HL-60 (cell line): ENCODE results near the gene EP400.

Experiments used
- DNase-seq, 2 experiments: peaks; one replicate each; pipeline ENCODE4 v3.0.0-alpha.2; 2010 to 2020; ENCODE audit warnings: low read depth in 1 of 2, low spot score in 1 of 2
- H3K27ac ChIP-seq: fragments of 250-450 bp; sonication (Bioruptor Pico); replicated peaks from 2 replicates; pipeline ENCODE4 v1.5.1; 2020; ENCODE audit warnings: mild to moderate bottlenecking, moderate library complexity
- H3K27me3 ChIP-seq: fragments of 250-450 bp; sonication (Bioruptor Pico); 2 replicates; pipeline ENCODE4 v1.5.1; 2021; ENCODE audit warnings: mild to moderate bottlenecking, moderate library complexity; ENCODE audit not compliant: insufficient read depth, poor library complexity, severe bottlenecking
- H3K4me3 ChIP-seq: replicated peaks from 2 replicates; pipeline ENCODE4 v1.5.1; 2011; ENCODE audit warnings: mild to moderate bottlenecking, control low read depth, low read length; ENCODE audit not compliant: insufficient read depth
- GABPA ChIP-seq: IDR thresholded peaks from 2 replicates; pipeline ENCODE4 v1.6.1; 2012; ENCODE audit warnings: low read depth
- POLR2AphosphoS5 ChIP-seq: IDR thresholded peaks from 2 replicates; pipeline ENCODE4 v1.6.1; 2012; ENCODE audit warnings: low read depth
- SPI1 ChIP-seq: IDR thresholded peaks from 2 replicates; pipeline ENCODE4 v1.6.1; 2012; ENCODE audit warnings: low read depth, mild to moderate bottlenecking, borderline replicate concordance
- TF ChIP-seq, protein P1 (sequence below): IDR thresholded peaks from 2 replicates; pipeline ENCODE4 v1.6.1; 2012; ENCODE audit warnings: low read depth; ENCODE audit not compliant: insufficient replicate concordance
- TF ChIP-seq, protein P2 (sequence below): IDR thresholded peaks from one replicate; pipeline ENCODE4 v1.5.1; 2011; ENCODE audit warnings: low read length, control low read depth, inconsistent platforms; ENCODE audit not compliant: insufficient read depth

Gene EP400

DNA sequence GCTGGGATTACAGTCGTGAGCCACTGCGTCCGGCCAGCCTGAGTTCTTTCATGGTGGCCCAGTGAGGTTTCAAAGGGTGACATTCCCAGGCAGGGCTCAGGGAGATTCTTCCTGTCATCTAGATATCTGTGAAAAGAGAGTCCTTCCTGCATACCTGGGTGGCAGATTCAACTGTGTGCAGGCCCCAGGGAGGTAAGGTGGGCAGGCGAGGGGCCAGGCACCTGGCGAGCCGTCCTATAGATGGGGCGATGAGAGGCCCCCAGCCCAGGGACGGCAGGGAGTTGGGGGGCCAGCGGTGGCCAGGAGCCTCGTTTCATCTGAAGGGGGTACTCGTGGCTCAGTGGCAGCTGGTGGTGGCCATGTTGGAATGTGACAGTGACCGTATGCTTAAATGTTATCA lies 7.1 kb upstream of the EP400 start:
- DNase-seq = no peak
- no peak for TF ChIP-seq POLR2AphosphoS5
- TF ChIP-seq, protein P1, sequence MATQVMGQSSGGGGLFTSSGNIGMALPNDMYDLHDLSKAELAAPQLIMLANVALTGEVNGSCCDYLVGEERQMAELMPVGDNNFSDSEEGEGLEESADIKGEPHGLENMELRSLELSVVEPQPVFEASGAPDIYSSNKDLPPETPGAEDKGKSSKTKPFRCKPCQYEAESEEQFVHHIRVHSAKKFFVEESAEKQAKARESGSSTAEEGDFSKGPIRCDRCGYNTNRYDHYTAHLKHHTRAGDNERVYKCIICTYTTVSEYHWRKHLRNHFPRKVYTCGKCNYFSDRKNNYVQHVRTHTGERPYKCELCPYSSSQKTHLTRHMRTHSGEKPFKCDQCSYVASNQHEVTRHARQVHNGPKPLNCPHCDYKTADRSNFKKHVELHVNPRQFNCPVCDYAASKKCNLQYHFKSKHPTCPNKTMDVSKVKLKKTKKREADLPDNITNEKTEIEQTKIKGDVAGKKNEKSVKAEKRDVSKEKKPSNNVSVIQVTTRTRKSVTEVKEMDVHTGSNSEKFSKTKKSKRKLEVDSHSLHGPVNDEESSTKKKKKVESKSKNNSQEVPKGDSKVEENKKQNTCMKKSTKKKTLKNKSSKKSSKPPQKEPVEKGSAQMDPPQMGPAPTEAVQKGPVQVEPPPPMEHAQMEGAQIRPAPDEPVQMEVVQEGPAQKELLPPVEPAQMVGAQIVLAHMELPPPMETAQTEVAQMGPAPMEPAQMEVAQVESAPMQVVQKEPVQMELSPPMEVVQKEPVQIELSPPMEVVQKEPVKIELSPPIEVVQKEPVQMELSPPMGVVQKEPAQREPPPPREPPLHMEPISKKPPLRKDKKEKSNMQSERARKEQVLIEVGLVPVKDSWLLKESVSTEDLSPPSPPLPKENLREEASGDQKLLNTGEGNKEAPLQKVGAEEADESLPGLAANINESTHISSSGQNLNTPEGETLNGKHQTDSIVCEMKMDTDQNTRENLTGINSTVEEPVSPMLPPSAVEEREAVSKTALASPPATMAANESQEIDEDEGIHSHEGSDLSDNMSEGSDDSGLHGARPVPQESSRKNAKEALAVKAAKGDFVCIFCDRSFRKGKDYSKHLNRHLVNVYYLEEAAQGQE = no peak
- no peak for TF ChIP-seq SPI1
- TF ChIP-seq, protein P2, sequence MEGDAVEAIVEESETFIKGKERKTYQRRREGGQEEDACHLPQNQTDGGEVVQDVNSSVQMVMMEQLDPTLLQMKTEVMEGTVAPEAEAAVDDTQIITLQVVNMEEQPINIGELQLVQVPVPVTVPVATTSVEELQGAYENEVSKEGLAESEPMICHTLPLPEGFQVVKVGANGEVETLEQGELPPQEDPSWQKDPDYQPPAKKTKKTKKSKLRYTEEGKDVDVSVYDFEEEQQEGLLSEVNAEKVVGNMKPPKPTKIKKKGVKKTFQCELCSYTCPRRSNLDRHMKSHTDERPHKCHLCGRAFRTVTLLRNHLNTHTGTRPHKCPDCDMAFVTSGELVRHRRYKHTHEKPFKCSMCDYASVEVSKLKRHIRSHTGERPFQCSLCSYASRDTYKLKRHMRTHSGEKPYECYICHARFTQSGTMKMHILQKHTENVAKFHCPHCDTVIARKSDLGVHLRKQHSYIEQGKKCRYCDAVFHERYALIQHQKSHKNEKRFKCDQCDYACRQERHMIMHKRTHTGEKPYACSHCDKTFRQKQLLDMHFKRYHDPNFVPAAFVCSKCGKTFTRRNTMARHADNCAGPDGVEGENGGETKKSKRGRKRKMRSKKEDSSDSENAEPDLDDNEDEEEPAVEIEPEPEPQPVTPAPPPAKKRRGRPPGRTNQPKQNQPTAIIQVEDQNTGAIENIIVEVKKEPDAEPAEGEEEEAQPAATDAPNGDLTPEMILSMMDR = no peak
- no peaks in the 10 kb centered on the region for H3K27me3 ChIP-seq
- H3K4me3 ChIP-seq = no peak overlapping the region
- no peak overlapping the region for H3K27ac ChIP-seq

DNA sequence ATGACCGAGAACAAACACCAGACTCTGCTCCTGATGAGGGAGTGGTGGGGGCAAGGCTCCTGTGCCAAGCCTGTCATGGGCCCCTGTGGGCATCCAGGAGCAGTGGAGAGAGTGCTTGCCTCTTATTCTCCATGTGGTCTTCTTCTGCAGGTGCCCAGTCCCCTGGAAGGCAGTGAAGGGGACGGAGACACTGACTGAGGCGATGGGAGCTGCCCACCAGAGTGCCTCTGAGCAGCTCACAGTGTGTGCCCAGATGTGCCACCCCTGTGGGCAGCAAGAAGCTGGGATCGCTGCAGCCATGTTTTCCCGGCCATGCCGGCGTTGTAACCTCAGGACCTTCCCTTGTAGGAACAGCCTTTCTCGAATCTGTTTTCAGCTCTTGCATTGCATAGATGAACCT lies 6.4 kb upstream of the EP400 start:
- no peak for TF ChIP-seq SPI1
- TF ChIP-seq POLR2AphosphoS5 = no peak
- TF ChIP-seq, protein P1 = no peak
- TF ChIP-seq GABPA = no peak
- TF ChIP-seq, protein P2 = no peak
- Histone ChIP-seq H3K4me3 (no peak overlapping the region), H3K27me3 (no peaks in the 10 kb centered on the region), H3K27ac (no peak overlapping the region)
- no peak for DNase-seq

DNA sequence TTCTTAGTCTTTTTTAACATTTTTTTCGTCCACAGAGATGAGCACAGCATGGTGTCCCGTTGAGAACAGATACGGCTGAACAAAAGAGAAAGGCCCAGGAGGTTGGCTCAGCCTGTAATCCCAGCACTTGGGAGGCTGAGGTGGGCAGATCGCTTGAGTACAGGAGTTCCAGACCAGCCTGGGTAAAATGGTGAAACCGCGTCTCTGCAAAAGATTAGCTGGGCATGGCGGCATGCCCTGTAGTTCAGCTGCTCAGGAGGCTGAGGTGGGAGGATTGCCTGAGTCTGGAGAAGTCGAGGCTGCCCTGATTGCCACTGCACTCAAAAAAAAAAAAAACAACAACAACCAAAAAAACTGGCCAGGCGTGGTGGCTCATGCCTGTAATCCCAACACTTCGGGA lies 5.9 kb upstream of the EP400 start:
- DNase-seq = no peak
- no peak overlapping the region for H3K4me3 ChIP-seq
- H3K27me3 ChIP-seq = no peaks in the 10 kb centered on the region
- no peak overlapping the region for H3K27ac ChIP-seq
- TF ChIP-seq GABPA = no peak
- no peak for TF ChIP-seq POLR2AphosphoS5
- TF ChIP-seq, protein P1 = no peak
- no peak for TF ChIP-seq SPI1
- TF ChIP-seq, protein P2 = no peak
